ENCODE measurements around the gene ITGB3. TPM values are rescaled to one million over a fixed set of nuclear protein-coding genes. Genes with fewer than 3 reads are reported as not detected.

Gene ITGB3
- total and polyA plus RNA-seq, 2 of the 4 experiments (the other 2 are of a cell fraction), result 9.8 to 17.6 TPM

GRCh38 chr17:47295037-47295873 lies 41.6 kb downstream of the ITGB3 start:
- BruUV-seq (replicated peaks), result no TSS peak
- H3K14ac ChIP-seq (replicated peaks; ENCODE audit: low read depth, low read length), result peak overlapping the region; percentile 21; the same call in 1 of the 2 replicates
- no peaks in the 10 kb centered on the region for H3K27me3 ChIP-seq (ENCODE audit: control insufficient read depth, insufficient read depth, low read length)
- no peak overlapping the region for H3K56ac ChIP-seq (ENCODE audit: extremely low read depth, insufficient read depth, low read length)
- peaks cover 8% of the 10 kb centered on the region for H3K4me1 ChIP-seq (ENCODE audit: control insufficient read depth, insufficient read depth, low read length)
- in situ Hi-C loops (cut with MboI; ENCODE audit: low sequenced_read_pairs), result no loop called here
- dilution Hi-C loops (cut with HindIII; ENCODE audit: low sequenced_read_pairs, unreplicated experiment), result no loop called here
- ChIA-PET POLR2A (ENCODE audit: unreplicated experiment) (no interaction called here), CTCF (no interaction called here)
- no peak overlapping the region for H2AFZ ChIP-seq (replicated peaks; ENCODE audit: low read length, poor library complexity)
- peaks cover 44% of the 10 kb centered on the region for H3K36me3 ChIP-seq (ENCODE audit: control insufficient read depth, insufficient read depth, low read length)
- peak overlapping the region; percentile 84; the same call in 1 of the 2 replicates for H4K91ac ChIP-seq (ENCODE audit: insufficient read depth, low read depth, low read length)
- H2BK5ac ChIP-seq (ENCODE audit: low read depth, low read length, poor library complexity, severe bottlenecking), result peak overlapping the region; percentile 57
- peak overlapping the region; percentile 79 for H2BK120ac ChIP-seq (ENCODE audit: low read depth, low read length)
- peak overlapping the region; percentile 6; the same call in 1 of the 2 replicates for H3K23ac ChIP-seq (ENCODE audit: low read depth, low read length)
- H2BK20ac ChIP-seq (ENCODE audit: low read depth, low read length), result peak overlapping the region; percentile 86
- intact Hi-C loops (cut with micrococcal nuclease), result loop anchor here (2.0 kb wide), 1 partner anchor 28 kb away; no protein-coding TSS in a partner anchor
- peak overlapping the region; percentile 78 for H3K4ac ChIP-seq (ENCODE audit: low read depth, low read length)
- H3K9me1 ChIP-seq (ENCODE audit: insufficient read depth, low read length), result peaks cover 24% of the 10 kb centered on the region
- peak overlapping the region; percentile 45 for H4K5ac ChIP-seq (ENCODE audit: low read depth, low read length)
- DNase-seq (no peak), ATAC-seq (ENCODE audit: low read depth) (no peak)
- no peak overlapping the region for H3K9ac ChIP-seq (ENCODE audit: low read depth, low read length)
- no peak overlapping the region for H3K4me2 ChIP-seq (ENCODE audit: low read depth, low read length)
- H2BK15ac ChIP-seq (ENCODE audit: low read depth, low read length), result peak overlapping the region; percentile 95; the same call in 2 of the 3 replicates
- H3K79me1 ChIP-seq (ENCODE audit: low read depth in 1 of 2, low read length in 2 of 2), result peaks cover 4 to 11% of the 10 kb centered on the region in 2 experiments; a peak in 3 of 4 replicates
- H3K4me3 ChIP-seq (ENCODE audit: insufficient read depth, low read depth, low read length), result no peak overlapping the region
- H3K27ac ChIP-seq (ENCODE audit: insufficient read depth, low read length), result no peak overlapping the region
- H3K18ac ChIP-seq (ENCODE audit: low read depth, low read length), result peak overlapping the region; percentile 58
- no peaks in the 10 kb centered on the region for H4K20me1 ChIP-seq (ENCODE audit: insufficient read depth, low read length)
- 73% methylated on average over 7 of the region's 14 CpGs; no CpG with 5 or more reads in 1 of the 2 experiments for whole genome bisulfite sequencing, 2 experiments (ENCODE audit: extremely low coverage in 2 of 2, insufficient read length in 1 of 2)
- H2AK5ac ChIP-seq (ENCODE audit: low read depth, low read length), result peak overlapping the region; percentile 98
- H4K8ac ChIP-seq (ENCODE audit: low read depth in 2 of 2, low read length in 2 of 2), result peak overlapping the region; percentile 65 to 76; a peak in 2 of 4 replicates
- H2AK9ac ChIP-seq (replicated peaks; ENCODE audit: low read depth, low read length, poor library complexity), result peak overlapping the region; percentile 3
- H3K9me3 ChIP-seq (ENCODE audit: control insufficient read depth, insufficient read depth, low read length), result no peaks in the 10 kb centered on the region
- TF ChIP-seq RCOR1 (IDR thresholded peaks at IDR 0.05; ENCODE audit: insufficient replicate concordance, low read length) (no peak), CTCF (conservative IDR thresholded peaks at IDR 0.05; ENCODE audit: low read depth, low read length) (no peak), RFX5 (IDR thresholded peaks at IDR 0.05; ENCODE audit: low read depth, low read length) (no peak), BHLHE40 (IDR thresholded peaks at IDR 0.05; ENCODE audit: low read depth, low read length) (no peak), POLR2A (IDR thresholded peaks at IDR 0.05; ENCODE audit: low read depth, low read length) (no peak), NFE2L2 (IDR thresholded peaks at IDR 0.05; ENCODE audit: low read depth, low read length) (no peak), FOS (IDR thresholded peaks at IDR 0.05; ENCODE audit: low read depth, low read length) (no peak), MAZ (IDR thresholded peaks at IDR 0.05; ENCODE audit: borderline replicate concordance, low read depth, low read length) (no peak), MXI1 (IDR thresholded peaks at IDR 0.05; ENCODE audit: borderline replicate concordance, low read depth, low read length) (no peak), MAFK (IDR thresholded peaks at IDR 0.05; ENCODE audit: low read depth, low read length) (no peak), CEBPB (IDR thresholded peaks at IDR 0.05; ENCODE audit: low read depth, low read length) (no peak), USF2 (IDR thresholded peaks at IDR 0.05; ENCODE audit: low read depth, low read length) (no peak), RAD21 (IDR thresholded peaks at IDR 0.05; ENCODE audit: low read length) (no peak), ELK1 (IDR thresholded peaks at IDR 0.05; ENCODE audit: borderline replicate concordance, low read depth, low read length) (no peak)
